Prostate gland (tissue), 2 donors: ENCODE results near the gene BPIFB4. TPM values are rescaled to one million over a fixed set of nuclear protein-coding genes. Genes with fewer than 3 reads are reported as not detected.

ENCODE experiments used
- DNase-seq: peaks from one replicate; pipeline ENCODE4 v3.0.0-alpha.2; 2019; ENCODE audit warnings: low spot score
- H3K27ac ChIP-seq, 2 donors: fragments of 200-600 bp; sonication (generic); 2 replicates each; pipeline ENCODE4 v1.5.1; 2017 to 2019
- H3K27me3 ChIP-seq: fragments of 200-600 bp; sonication (generic); replicated peaks from 2 replicates; pipeline ENCODE4 v1.5.1; 2019; ENCODE audit not compliant: insufficient read depth
- H3K36me3 ChIP-seq, 2 donors: fragments of 200-600 bp; sonication (generic); 1 replicate in 1 of 2; 2 replicates in 1 of 2; pipeline versions ENCODE4 v1.5.1 to v1.8.1; 2017 to 2019
- H3K4me1 ChIP-seq: fragments of 200-600 bp; sonication (generic); replicated peaks from 2 replicates; pipeline ENCODE4 v1.5.1; 2019
- H3K4me3 ChIP-seq, 2 donors: fragments of 200-600 bp; sonication (generic); 2 replicates each; pipeline ENCODE4 v1.5.1; 2017 to 2019
- H3K9me3 ChIP-seq: fragments of 200-600 bp; sonication (generic); 2 replicates; pipeline ENCODE4 v1.5.1; 2017
- POLR2A ChIP-seq: fragments of 450-650 bp; IDR thresholded peaks from one replicate; pipeline ENCODE4 v1.6.1; 2016; ENCODE audit warnings: antibody characterized with exemption, mild to moderate bottlenecking
- POLR2AphosphoS5 ChIP-seq: sonication (generic); formaldehyde crosslinking; IDR thresholded peaks from one replicate; pipeline ENCODE4 v1.6.1; 2017; ENCODE audit warnings: antibody characterized with exemption
- WGBS: methylation state at CpG from one replicate; pipeline ENCODE4 v1.1.5; 2018; 5-methylcytosine and 5-hydroxymethylcytosine counted together
- intact Hi-C: fragments of 100-400 bp; cut with DNase I; formaldehyde crosslinking; loops from one replicate; pipeline ENCODE4 v1.14.2; 2022
- total RNA-seq, 2 donors: library from RNA; depleted of rRNA; stranded (reverse); fragments of >200 nt; gene quantifications; one replicate each; pipeline ENCODE4 v1.1.0, GENCODE V29; 2016
- TF ChIP-seq, protein P1 (sequence below), 4 experiments: fragments of 200-600 bp in 2 of 4; fragments of 450-650 bp in 2 of 4; sonication (generic) in 2 of 4; IDR thresholded peaks; 1 replicate in 3 of 4; 2 replicates in 1 of 4; pipeline ENCODE4 v1.5.1; 2016 to 2019; ENCODE audit warnings: antibody characterized with exemption in 4 of 4, mild to moderate bottlenecking in 2 of 4, moderate library complexity in 2 of 4

Gene BPIFB4
- total RNA-seq, 2 donors from 2014 or later = 1.1 TPM; not detected in 1

DNA sequence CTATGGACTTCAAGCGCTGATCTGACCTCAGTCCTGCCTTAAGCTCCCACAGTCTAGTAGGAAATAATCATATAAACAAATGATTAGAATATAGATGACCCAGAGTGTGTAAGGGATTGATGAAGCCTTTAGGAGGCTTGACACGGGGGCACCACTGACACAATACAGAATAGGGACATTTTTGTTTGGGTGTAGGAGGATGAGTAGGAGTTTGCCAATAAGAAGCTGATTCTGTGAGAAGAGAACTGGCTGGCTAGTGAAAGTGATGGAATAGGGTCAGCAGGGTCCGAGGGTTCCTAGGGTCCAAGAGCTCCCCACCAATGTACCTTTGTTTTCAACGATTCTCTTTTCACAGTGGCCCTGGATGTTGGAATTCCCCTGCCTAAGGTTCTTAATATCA is 7.1 kb upstream of the BPIFB4 start:
- TF ChIP-seq POLR2AphosphoS5 (no peak), POLR2A (no peak)
- TF ChIP-seq, protein P1, sequence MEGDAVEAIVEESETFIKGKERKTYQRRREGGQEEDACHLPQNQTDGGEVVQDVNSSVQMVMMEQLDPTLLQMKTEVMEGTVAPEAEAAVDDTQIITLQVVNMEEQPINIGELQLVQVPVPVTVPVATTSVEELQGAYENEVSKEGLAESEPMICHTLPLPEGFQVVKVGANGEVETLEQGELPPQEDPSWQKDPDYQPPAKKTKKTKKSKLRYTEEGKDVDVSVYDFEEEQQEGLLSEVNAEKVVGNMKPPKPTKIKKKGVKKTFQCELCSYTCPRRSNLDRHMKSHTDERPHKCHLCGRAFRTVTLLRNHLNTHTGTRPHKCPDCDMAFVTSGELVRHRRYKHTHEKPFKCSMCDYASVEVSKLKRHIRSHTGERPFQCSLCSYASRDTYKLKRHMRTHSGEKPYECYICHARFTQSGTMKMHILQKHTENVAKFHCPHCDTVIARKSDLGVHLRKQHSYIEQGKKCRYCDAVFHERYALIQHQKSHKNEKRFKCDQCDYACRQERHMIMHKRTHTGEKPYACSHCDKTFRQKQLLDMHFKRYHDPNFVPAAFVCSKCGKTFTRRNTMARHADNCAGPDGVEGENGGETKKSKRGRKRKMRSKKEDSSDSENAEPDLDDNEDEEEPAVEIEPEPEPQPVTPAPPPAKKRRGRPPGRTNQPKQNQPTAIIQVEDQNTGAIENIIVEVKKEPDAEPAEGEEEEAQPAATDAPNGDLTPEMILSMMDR (IDR thresholded peaks at IDR 0.05) = no peak
- no peaks in the 10 kb centered on the region for H3K4me1 ChIP-seq
- no peaks in the 10 kb centered on the region for H3K9me3 ChIP-seq
- 89% methylated on average over 4 of the region's 4 CpGs for WGBS
- no peak overlapping the region for H3K4me3 ChIP-seq
- H3K36me3 ChIP-seq = no peaks in the 10 kb centered on the region
- intact Hi-C loops = no loop called here
- no peaks in the 10 kb centered on the region for H3K27me3 ChIP-seq
- DNase-seq = no peak
- H3K27ac ChIP-seq = no peak overlapping the region

DNA sequence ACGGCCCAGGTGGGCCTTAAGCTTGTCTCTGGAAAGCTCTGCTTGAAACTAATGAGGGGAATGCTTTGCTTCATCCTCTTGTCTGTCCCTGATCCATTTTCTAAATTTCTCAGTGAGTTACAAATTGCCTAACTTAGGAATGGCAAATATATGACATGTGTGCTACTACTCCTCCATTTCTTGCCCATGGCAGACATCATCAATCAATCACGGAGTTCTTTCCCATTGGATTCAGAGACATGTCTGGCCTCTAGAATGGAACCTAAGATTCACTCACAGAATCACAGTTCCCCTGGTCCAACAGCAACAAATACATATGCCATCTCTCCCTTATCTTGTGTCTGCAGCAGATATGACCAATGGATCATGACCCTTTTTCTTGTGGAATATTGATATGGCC is 6.6 kb upstream of the BPIFB4 start:
- intact Hi-C loops = no loop called here
- WGBS = 91% methylated on average over 2 of the region's 2 CpGs
- Histone ChIP-seq H3K27ac (no peak overlapping the region), H3K9me3 (no peaks in the 10 kb centered on the region), H3K36me3 (no peaks in the 10 kb centered on the region), H3K27me3 (peaks cover 2% of the 10 kb centered on the region), H3K4me3 (no peak overlapping the region), H3K4me1 (no peaks in the 10 kb centered on the region)
- TF ChIP-seq, protein P1 (IDR thresholded peaks at IDR 0.05) = no peak
- TF ChIP-seq POLR2A (no peak), POLR2AphosphoS5 (no peak)
- no peak for DNase-seq

DNA sequence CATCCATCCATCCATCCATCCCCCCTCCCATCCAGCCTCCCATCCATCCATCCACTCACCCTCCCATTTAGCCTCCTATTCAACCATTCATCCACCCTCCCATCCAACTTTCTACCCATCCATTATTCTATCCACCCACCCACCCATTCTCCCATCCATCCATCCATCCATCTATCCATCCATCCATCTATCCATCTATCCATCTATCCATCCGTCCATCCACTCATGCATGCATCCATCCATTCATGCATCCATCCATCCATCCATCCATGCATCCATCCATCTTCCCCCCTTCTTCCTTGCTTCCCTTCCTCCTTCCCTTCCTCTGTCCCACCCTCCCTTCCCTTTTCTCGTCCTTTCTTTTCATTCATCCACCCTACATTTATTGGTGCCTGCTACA is 4.8 kb upstream of the BPIFB4 start:
- WGBS = 80% methylated on average over 2 of the region's 2 CpGs
- intact Hi-C loops = no loop called here
- Histone ChIP-seq H3K4me1 (no peaks in the 10 kb centered on the region), H3K27ac (no peak overlapping the region), H3K9me3 (no peaks in the 10 kb centered on the region), H3K36me3 (no peaks in the 10 kb centered on the region), H3K4me3 (no peak overlapping the region), H3K27me3 (peaks cover 2% of the 10 kb centered on the region)
- no peak for DNase-seq
- TF ChIP-seq, protein P1 (IDR thresholded peaks at IDR 0.05) = no peak
- TF ChIP-seq POLR2A (no peak), POLR2AphosphoS5 (no peak)

DNA sequence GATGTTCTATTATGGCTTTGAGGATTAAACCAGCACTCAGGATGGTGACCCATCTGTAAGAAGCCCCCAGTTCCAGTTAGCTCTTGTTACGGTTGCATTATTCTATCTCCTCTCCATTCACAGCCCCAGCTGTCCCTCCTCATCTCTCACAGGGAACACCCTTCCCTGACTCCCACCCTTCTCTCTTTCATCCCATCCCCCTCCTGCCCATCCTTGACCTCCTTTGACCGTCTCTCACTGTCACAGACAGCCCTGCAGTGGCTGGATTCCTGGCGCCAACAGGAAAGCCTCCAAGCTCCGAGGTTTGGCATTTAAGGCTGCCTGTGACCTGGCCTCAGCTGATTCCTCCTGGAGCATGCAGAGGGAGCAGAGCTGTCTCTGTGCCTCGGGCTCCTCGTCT is 4.2 kb upstream of the BPIFB4 start:
- 41% methylated on average over 6 of the region's 6 CpGs for WGBS
- Histone ChIP-seq H3K36me3 (no peaks in the 10 kb centered on the region), H3K4me1 (no peaks in the 10 kb centered on the region), H3K27me3 (peaks cover 2% of the 10 kb centered on the region), H3K9me3 (no peaks in the 10 kb centered on the region), H3K4me3 (no peak overlapping the region), H3K27ac (no peak overlapping the region)
- DNase-seq = no peak
- intact Hi-C loops = no loop called here
- TF ChIP-seq POLR2A = no peak
- no peak for TF ChIP-seq POLR2AphosphoS5
- TF ChIP-seq, protein P1 (IDR thresholded peaks at IDR 0.05) = no peak

DNA sequence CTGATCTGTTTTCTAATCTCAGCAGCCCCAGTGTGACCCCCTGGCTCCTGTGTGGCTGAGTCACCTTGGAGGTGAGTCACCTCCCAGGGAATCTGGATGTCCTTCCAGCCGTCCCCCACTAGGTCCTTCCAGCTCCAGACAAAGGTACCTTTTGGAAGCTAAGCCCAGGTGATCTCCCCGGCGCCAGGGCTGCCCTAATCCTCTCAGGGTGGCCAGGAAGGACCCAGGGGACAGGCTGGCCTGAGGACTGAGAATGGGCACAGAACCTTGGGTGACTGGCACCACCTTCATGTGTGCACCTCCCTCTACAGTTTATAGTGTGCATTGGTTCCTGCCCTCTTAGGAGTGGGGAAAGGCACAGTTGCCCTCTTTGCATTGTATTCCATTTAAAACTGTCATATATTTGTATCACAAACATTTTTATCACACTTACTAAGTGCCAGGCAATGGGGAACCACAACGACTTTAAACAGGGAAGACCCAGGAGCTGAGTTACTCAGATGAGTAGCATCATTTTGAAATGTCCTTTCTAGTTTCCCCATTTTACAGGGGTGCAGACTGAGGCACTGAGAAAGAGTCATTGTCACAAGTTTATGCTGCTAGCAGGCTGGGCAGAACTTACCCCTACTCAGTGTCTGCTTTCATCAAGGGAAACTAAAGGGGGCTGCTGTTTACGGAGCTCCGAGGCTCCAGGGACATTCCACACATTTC is 2.6 kb upstream of the BPIFB4 start:
- no peak for DNase-seq
- no peak overlapping the region for H3K27ac ChIP-seq
- H3K9me3 ChIP-seq = no peaks in the 10 kb centered on the region
- no peaks in the 10 kb centered on the region for H3K4me1 ChIP-seq
- no peaks in the 10 kb centered on the region for H3K36me3 ChIP-seq
- TF ChIP-seq POLR2A (no peak), POLR2AphosphoS5 (no peak)
- TF ChIP-seq, protein P1 (IDR thresholded peaks at IDR 0.05) = peak in 1 of 4 experiments; percentile 39
- H3K27me3 ChIP-seq = peaks cover 2% of the 10 kb centered on the region
- H3K4me3 ChIP-seq = no peak overlapping the region
- 61% methylated on average over 6 of the region's 6 CpGs for WGBS
- intact Hi-C loops = no loop called here
